Nephron (organoid): Measurements from ENCODE around the gene CCDC61.

Experiments used
- H3K27ac Mint-ChIP-seq, 3 experiments: 2 replicates each; pipeline ENCODE4 v1.8.0; 2020; ENCODE audit warnings: mixed read lengths in 3 of 3, mild to moderate bottlenecking in 2 of 3, moderate library complexity in 1 of 3
- H3K27me3 Mint-ChIP-seq: 2 replicates; pipeline ENCODE4 v1.8.0; 2021; ENCODE audit warnings: low read depth, mild to moderate bottlenecking, moderate library complexity, mixed read lengths
- H3K36me3 Mint-ChIP-seq: 2 replicates; pipeline ENCODE4 v1.8.0; 2020; ENCODE audit warnings: low read depth, mixed read lengths
- H3K4me1 Mint-ChIP-seq: 2 replicates; pipeline ENCODE4 v1.8.0; 2020; ENCODE audit warnings: mixed read lengths
- H3K4me3 Mint-ChIP-seq, 3 experiments: 2 replicates each; pipeline ENCODE4 v1.8.0; 2020; ENCODE audit warnings: mild to moderate bottlenecking in 3 of 3, mixed read lengths in 3 of 3, moderate library complexity in 2 of 3
- H3K9me3 Mint-ChIP-seq: 2 replicates; pipeline ENCODE4 v1.8.0; 2020; ENCODE audit warnings: mixed read lengths
- TF ChIP-seq, protein P1 (sequence below), 3 experiments: fragments of 200-600 bp; sonication (generic); IDR thresholded peaks; one replicate each; pipeline ENCODE4 v1.5.0; 2021; ENCODE audit warnings: antibody characterized with exemption in 3 of 3; ENCODE audit not compliant: unreplicated experiment in 3 of 3

The CCDC61 gene

DNA sequence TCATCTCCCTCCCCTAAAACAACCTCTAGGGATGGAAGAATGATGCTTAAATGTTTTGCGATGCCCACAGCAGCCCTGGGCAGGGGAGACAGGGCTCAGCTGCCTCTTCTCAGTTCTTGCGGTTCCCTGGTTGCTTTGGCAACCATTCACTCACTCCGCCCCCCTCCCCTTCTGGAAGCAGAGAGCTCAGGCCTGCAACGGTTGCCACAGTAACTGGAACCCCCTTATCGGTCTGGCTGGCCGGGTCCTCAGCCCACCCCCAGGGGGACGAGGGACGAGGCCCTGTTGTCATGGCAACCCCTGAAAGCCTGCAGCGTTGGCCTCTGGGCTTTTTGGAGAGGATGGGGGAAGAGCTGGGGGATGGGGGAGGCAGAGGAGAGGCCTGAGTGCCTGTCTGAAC lies 41.1 kb upstream of the CCDC61 start:
- no peaks in the 10 kb centered on the region for H3K36me3 Mint-ChIP-seq

DNA sequence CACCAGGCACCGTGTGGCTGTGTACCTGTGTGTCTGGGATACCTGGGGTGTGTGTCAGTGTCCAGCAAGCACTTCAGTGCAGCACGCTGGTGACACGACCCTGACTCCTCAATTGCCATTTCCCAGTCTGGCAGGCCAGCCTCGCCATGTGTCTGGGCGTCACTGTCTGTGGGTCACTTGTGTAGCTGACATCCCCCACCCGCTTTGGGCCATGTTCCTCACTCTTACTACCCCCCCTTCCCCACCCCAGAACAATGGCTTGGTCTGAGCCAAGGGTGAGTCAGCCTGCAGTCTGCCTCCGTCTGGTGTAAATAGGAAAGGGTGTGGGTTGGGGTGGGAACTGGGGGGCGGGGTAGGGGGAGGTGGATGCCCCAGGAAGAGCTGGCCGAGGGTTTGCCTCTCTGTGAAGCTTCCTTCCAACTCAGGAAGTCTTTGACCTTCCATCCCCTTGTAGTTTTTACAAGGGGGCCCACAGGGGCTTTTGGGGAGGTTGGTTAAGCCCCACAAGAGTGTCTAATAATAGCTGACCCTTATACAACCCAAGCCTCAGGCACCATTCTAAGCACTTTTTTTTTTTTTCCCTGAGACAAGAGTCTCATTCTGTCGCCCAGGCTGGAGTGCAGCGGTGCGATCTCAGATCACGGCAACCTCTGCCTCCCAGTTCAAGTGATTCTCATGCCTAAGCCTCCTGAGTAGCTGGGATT lies 39.2 kb upstream of the CCDC61 start:
- TF ChIP-seq, protein P1, sequence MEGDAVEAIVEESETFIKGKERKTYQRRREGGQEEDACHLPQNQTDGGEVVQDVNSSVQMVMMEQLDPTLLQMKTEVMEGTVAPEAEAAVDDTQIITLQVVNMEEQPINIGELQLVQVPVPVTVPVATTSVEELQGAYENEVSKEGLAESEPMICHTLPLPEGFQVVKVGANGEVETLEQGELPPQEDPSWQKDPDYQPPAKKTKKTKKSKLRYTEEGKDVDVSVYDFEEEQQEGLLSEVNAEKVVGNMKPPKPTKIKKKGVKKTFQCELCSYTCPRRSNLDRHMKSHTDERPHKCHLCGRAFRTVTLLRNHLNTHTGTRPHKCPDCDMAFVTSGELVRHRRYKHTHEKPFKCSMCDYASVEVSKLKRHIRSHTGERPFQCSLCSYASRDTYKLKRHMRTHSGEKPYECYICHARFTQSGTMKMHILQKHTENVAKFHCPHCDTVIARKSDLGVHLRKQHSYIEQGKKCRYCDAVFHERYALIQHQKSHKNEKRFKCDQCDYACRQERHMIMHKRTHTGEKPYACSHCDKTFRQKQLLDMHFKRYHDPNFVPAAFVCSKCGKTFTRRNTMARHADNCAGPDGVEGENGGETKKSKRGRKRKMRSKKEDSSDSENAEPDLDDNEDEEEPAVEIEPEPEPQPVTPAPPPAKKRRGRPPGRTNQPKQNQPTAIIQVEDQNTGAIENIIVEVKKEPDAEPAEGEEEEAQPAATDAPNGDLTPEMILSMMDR (IDR thresholded peaks at IDR 0.05; ENCODE audit: unreplicated experiment in 3 of 3) = no peak
- Mint-ChIP-seq H3K4me1 (no peaks in the 10 kb centered on the region), H3K27me3 (peaks cover 50% of the 10 kb centered on the region), H3K27ac (no peak overlapping the region), H3K9me3 (no peaks in the 10 kb centered on the region), H3K36me3 (no peaks in the 10 kb centered on the region), H3K4me3 (no peak overlapping the region)

More for the DNA sequence above, 41.1 kb upstream of the CCDC61 start:
- H3K27ac Mint-ChIP-seq = no peak overlapping the region
- H3K4me3 Mint-ChIP-seq = no peak overlapping the region
- TF ChIP-seq, protein P1 (IDR thresholded peaks at IDR 0.05; ENCODE audit: unreplicated experiment in 3 of 3) = no peak
- peaks cover 36% of the 10 kb centered on the region for H3K27me3 Mint-ChIP-seq
- H3K4me1 Mint-ChIP-seq = no peaks in the 10 kb centered on the region
- H3K9me3 Mint-ChIP-seq = no peaks in the 10 kb centered on the region

DNA sequence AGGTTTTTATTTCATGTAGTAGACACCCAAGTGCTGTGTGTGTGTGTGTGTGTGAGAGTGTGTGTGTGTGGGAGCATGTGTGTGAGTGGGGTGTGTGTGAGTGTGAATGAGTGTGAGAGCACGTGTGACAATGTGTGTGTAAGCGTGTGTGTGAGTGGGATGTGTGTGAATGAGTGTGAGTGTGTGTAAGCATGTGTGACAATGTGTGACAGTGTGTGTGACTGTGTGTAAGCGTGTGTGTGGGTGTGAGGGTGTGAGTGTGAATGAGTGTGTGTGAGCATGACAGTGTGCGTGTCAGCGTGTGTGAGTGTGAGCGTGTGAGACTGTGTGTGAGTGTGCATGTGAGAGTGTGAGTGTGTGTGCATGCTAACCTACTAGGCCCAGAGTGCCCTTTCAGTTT lies 36.9 kb upstream of the CCDC61 start:
- no peaks in the 10 kb centered on the region for H3K9me3 Mint-ChIP-seq

DNA sequence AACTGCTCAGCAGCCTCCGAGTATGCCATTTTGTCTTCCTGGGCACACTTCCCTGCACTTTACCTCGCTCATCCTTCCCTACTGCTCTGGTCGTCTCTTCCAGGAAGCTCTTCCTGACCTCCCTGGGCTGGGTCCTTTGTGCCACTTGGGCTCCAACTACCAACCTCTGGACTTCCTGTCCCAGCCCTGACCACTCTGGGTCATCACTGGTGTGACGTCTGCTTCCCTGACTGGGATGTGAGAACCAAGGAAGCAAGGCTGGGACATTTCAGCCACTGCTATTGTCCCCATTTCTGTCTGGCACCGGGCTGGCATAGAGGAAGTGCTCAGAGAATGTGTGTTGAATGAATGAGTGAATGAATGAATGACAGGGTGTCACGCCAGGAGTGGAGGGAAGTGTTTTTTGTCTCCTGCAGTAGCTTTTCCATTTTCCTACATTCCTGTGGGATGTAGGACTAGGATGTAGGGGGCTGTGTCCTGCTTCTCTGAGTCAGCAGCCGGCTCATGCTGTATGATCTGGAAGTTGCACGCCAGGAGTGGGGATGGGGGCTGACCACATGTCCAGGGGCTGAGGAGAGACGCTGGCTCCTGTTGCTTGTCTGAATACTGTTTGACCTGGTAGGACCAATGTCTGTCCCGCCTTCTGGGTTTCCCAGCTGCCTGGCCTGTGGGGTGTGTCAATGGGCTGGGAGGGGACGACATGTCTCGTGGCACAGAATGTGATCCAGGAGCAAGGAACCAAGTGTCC lies 36.3 kb upstream of the CCDC61 start:
- Mint-ChIP-seq H3K36me3 (no peaks in the 10 kb centered on the region), H3K9me3 (no peaks in the 10 kb centered on the region), H3K4me1 (no peaks in the 10 kb centered on the region), H3K27me3 (peaks cover 60% of the 10 kb centered on the region), H3K27ac (no peak overlapping the region), H3K4me3 (no peak overlapping the region)
- TF ChIP-seq, protein P1 (IDR thresholded peaks at IDR 0.05; ENCODE audit: unreplicated experiment in 3 of 3) = no peak

More for the DNA sequence above, 36.9 kb upstream of the CCDC61 start:
- H3K4me1 Mint-ChIP-seq = no peaks in the 10 kb centered on the region
- no peak overlapping the region for H3K27ac Mint-ChIP-seq
- no peak overlapping the region for H3K4me3 Mint-ChIP-seq
- TF ChIP-seq, protein P1 (IDR thresholded peaks at IDR 0.05; ENCODE audit: unreplicated experiment in 3 of 3) = no peak
- no peaks in the 10 kb centered on the region for H3K36me3 Mint-ChIP-seq
- peaks cover 61% of the 10 kb centered on the region for H3K27me3 Mint-ChIP-seq

DNA sequence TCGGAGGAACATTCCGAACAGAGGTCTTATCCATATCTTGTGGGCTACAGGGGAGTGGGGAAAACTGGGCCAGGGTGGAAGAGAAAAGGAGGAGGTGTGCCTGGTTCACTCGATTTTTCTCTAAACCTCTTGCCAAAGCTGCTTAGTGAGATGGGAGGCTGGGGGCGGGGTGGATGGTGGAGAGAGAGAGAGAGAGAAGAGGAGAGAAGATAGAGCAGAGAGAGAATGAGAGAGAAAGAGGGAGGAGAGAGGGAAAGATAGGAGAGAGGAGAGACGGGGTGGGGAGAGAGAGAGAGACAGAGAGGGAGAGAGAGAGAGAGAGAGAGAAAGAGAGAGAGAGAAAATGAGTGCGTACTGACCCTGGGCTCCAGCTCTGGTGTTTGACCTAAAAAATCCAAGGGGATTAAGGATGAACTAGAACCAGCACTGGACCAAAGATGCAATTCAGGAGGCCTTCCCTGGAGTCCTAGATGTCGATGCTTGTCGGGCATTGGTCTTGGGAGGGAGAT lies 35.7 kb upstream of the CCDC61 start:
- Mint-ChIP-seq H3K27ac (no peak overlapping the region), H3K27me3 (peaks cover 58% of the 10 kb centered on the region), H3K36me3 (no peaks in the 10 kb centered on the region), H3K4me3 (no peak overlapping the region), H3K4me1 (no peaks in the 10 kb centered on the region), H3K9me3 (no peaks in the 10 kb centered on the region)
- TF ChIP-seq, protein P1 (IDR thresholded peaks at IDR 0.05; ENCODE audit: unreplicated experiment in 3 of 3) = no peak
